ENCODE measurements around the gene PDLIM7.

Gene PDLIM7

DNA sequence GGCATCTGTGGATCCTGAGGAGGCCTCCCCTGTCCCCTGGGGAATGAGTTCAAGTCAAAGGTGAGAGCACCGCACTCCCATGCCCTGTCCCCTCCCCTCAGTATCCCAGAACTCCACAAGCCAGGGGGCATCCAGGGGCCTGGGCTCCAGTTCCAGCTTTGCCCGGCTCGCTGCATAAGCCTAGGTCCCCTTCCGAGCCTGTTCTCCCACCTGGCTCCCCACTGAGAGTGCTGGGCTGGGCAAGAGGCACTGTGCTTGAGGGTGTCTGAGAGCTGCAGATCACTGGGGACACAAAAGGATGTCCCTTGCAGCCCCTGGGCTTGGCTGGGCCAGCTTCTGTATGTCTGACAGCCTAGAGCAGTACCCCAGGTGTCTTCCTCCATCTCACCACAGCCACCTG lies 7.7 kb upstream of the PDLIM7 start:
- DNase-seq = no peak

DNA sequence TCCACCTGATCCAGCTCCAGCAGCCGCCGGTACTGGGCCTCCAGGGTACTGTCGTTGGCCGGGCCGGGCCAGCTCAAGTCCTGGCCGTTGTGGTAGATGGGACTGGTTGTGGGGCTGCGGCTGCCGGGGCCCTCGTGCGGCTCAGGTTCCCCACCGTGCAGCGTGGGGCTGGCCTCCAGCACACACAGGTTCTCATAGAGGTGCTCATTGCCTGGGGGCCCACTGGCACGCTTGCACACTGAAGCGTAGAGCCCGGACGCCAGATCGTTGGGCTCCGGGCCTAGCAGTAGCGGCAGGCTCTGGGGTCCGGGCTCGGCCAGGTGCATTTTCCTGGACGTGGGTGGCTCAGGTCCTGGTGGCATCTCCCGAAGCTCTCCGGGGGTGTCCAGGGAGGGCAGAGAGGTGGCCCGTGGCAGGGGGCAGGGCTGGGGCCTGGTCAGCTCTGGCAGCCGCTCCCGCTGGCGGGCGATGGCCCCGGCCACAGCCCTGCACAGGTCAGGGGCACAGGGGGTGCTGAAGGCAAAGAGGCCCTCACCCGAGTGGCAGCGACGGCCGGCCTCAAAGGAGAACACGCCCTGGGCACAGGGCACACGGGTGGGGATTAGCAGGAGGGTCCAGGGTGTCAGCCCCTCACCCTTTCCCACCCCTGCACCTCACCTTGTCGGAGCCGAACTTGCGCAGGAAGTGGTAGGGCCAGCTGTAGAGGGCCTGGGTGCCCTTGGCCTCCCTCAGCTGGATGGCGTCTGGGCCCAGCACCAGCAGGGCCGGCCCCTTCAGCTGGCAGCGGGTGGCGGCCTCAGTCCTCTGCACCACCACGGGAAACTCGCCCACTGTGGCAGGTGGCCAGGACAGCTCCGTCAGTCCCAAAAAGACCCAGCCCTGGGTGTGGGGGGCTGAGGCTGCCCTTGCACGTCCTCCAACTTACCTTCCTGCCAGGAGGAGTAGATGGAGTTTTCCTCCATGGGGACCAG lies 7.0 kb upstream of the PDLIM7 start:
- no peak for DNase-seq

GRCh38 chr5:177503351-177504085 lies 6.1 kb upstream of the PDLIM7 start:
- DNase-seq = no peak

DNA sequence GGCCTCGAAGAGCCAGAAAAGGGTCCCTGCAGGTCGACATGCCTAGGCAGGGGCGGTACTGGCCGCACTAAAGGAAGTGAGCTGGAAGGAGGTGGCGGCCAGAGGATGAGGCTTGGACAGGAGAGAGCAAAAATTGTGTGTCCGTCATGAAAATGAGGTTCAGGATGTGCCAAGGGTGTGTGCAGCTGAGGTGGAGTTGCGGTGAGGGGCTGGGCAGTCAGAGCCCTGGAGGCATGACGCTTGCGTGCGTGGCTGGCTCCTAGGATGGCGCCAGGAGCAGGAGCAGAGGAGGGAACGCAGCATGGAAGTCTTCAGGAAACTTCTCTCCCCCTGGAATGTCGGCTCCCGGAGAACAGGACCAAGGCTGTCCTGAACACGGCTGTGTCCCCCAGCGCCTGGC lies 5.5 kb upstream of the PDLIM7 start:
- no peak for DNase-seq

DNA sequence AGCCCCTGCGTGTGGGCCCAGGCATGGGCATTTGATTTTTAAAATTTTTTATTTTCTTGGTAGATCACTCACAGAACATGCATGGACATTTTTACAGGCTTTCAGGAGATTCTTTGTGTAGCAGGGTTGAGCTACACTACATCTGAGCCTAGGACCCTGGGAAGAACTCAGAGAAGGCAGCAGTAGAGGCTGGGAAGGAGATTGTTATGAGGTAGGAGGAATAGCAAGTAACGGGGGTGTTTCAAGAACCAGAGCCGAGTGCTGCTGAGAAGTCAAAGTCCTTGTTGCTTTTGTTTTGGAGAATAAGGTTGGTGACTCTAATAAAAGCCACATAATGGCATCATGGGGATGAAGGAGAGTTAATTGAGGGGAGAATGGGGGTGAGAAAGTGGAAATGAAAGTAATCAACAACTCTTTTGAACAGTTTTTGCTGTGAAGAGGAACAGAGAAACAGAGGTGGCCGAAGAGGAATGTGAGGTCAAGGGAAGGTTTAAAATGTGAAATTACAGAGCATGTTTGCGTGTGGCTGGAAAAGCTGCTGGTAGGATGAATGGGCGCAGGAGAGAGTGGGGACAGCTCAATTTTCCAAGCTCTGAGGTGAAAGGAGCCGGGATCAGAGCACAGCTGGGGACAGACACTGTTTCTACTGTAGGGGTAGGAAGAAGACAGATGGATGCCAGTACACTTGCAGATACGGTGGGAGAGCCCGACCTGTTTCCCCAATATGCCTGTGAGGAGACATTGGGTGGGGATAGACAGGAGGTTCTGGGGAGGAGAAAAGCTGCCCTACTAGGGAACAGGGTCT lies 4.7 kb upstream of the PDLIM7 start:
- DNase-seq = no peak

DNA sequence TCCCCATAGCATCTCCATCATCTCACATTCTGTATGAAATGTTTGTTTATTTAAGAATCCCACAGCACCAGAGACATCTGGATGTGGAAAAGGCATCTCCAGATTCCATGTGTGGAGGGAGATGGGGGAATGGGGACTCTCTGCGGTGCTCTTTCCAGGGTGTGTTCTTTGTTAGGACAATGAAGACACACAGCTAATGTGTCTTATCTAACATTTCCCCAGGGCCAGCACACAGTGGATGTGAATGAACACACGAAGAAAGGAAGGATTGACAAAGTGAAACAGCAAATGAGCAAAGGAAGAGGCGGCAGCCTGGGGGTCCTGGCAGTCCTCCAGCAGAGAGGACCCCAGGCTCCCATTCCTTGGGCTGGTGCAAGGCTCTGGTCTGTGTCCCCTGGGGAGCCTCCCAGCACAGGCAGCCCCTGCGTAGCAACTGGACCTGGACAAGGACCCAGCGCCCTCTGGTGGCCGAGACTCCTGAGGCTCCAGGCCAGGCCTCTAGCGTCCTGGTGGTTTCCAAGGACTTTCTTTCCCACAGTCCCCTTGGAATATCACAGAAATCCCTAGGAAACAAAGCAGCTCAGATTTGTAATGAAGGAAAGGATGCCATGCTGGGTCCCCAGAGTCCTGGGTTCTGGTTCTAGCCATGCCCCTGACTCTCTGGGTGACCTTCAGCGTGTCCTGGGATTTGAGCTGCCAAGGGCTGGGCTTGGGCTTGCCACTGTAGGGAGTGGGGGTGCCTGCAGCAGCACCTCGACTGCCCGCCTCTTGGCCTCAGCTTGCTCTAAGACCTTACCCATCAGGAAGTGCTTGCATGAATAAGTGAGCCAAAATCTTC lies 3.5 kb upstream of the PDLIM7 start:
- peak; percentile 64 to 81 (median 79) for DNase-seq

- no peak for DNase-seq
Measured at GRCh38 chr5:177499842-177500241, 2.4 kb upstream of the PDLIM7 start.

DNA sequence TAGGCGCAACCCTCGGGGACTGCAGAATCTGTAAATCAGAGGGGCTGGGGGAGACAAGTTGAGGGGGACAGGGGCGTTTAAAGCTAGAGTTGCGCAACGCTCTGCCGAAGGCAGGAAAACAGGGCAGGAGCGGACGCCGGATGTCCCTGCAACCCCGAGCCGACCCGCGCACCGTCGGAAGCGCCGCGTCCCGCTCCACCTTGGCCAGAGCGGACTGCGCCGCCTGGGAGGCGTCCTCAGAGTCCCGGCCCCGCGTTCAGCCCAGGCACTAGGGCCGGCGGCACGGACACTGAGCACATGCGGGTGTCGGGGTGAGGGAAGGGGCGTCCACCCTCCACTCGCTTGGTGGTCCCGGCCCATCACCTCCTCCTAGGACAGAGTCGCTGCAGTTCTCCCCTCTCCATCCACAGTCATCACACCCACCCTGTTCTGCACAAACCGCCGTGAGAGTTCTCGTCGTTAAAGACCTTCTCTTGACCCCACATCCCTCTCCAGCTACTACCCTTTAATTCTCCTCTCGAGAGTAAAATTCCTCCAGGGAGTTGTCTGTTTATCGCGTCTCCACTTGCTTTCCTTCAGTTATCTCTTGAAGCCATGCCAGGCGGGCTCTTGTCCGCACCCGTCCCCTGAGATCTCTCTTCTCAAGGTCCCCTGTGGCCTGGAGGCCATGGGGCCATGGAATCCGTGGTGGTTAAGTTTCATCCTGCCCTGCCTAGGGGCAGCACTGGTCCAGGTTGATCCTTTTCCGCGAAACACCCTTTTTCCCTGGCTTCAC lies 796 bp upstream of the PDLIM7 start:
- DNase-seq = no peak

- no peak for DNase-seq
Measured at GRCh38 chr5:177496727-177497291, 595 bp downstream of the PDLIM7 start.

GRCh38 chr5:177496070-177496726 lies 1.2 kb downstream of the PDLIM7 start:
- DNase-seq = no peak

- DNase-seq = no peak
Measured at GRCh38 chr5:177495243-177496060, 2.0 kb downstream of the PDLIM7 start.

- no peak for DNase-seq
Measured at GRCh38 chr5:177494346-177495195, 2.8 kb downstream of the PDLIM7 start.

DNA sequence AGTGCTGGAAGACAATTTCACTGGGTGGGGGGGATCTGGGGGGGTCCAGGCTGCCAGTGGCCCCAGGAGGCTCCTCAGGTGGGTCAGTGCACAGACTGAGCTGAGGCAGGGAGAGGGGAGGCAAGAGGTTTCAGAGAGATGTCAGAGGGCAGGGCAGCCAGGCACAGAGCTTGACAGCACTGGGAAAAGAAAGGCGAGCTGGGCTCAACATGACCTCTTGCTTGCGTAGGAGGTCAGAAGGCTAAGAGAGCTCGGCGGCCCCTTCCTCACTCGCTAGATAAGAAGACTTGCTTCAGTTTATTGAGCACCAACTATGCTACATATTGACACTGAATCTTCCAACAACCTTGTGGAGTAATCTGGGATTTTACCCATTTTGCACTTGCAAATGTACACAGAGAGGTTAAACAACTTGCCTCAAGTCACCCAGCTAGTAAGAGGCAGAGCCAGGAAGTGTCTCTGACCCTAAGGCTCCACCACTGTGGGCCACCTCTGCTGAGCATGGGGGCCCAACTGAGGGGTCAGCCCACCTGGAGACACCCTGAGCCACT lies 3.5 kb downstream of the PDLIM7 start:
- DNase-seq = no peak

DNA sequence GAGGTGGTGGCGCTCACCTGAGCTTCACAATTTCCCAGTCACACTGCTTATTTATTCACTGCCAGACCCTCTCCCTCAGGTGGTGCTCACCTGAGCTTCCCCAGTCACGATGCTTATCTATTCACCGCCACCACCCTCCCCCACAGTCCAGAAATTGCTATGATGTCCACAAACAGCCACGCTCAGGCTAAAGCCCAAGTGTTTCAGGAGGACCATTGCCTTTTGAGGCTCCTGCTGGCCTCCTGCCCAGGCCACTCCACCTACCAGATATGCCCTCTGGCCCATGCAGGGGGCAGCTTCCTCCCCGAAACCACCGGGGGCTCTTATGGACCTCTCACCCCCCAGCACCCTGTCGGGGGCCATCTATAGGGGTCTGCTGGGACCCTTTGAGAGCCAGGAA lies 4.6 kb downstream of the PDLIM7 start:
- DNase-seq = no peak

GRCh38 chr5:177491983-177492746 lies 5.2 kb downstream of the PDLIM7 start:
- DNase-seq = no peak

GRCh38 chr5:177491429-177491945 lies 5.9 kb downstream of the PDLIM7 start:
- DNase-seq = peak in 1 of 5 experiments; percentile 38

DNA sequence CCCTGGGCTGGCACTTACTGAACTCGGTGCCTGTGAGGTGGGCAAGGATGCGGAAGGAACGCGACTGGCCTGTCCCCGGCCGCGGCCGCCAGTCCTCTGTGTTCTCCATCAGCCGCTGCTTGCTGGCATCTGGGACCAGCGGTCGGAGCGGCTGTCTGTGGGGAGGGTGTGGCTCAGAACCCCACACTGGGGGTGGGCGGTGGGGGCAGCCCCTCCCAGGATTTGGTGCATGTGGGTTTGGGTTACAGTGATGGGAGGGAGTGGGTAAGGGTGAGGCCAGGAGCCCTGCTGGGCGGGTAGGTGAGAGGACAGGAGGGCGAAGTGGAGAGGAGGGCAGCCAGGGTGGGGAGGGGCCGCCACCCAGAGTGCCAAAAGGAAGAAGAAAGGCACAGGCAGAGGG lies 6.4 kb downstream of the PDLIM7 start:
- DNase-seq = no peak

Measured in T-helper 2 cell (primary cell).